HG03457 (cell line): Measurements from ENCODE around the gene AP1G1.
"Not testable (repeated sequence)": the region's sequence is repeated elsewhere in the genome, so short reads cannot be mapped to it uniquely, and the experiment has no call there.

Experiments used
- ATAC-seq: cut with Tn5 transposase; IDR thresholded peaks from one replicate; pipeline ENCODE4 v1.9.1; 2021; ENCODE audit warnings: moderate number of reproducible peaks; ENCODE audit not compliant: unreplicated experiment

The AP1G1 gene

GRCh38 chr16:71811261-71811803 lies 2.7 kb upstream of the AP1G1 start:
- ATAC-seq = no peak

GRCh38 chr16:71810155-71810530 lies 1.5 kb upstream of the AP1G1 start:
- ATAC-seq = not testable (repeated sequence)

- ATAC-seq = peak; percentile 10
These were observed 585 bp downstream of the AP1G1 start for GRCh38 chr16:71807905-71808592.

- ATAC-seq = no peak
These were observed 5.3 kb downstream of the AP1G1 start for GRCh38 chr16:71803305-71803690.

GRCh38 chr16:71796501-71797097 lies 12.0 kb downstream of the AP1G1 start:
- ATAC-seq = no peak

- ATAC-seq = no peak
These were observed 13.7 kb downstream of the AP1G1 start for GRCh38 chr16:71794943-71795342.

GRCh38 chr16:71794018-71794417 lies 14.6 kb downstream of the AP1G1 start:
- ATAC-seq = no peak

- ATAC-seq = no peak
These were observed 16.5 kb downstream of the AP1G1 start for GRCh38 chr16:71792176-71792575.

- not testable (repeated sequence) for ATAC-seq
These were observed 18.3 kb downstream of the AP1G1 start for GRCh38 chr16:71790329-71790728.

GRCh38 chr16:71789136-71789535 lies 19.5 kb downstream of the AP1G1 start:
- ATAC-seq = no peak

- ATAC-seq = no peak
These were observed 20.1 kb downstream of the AP1G1 start for GRCh38 chr16:71788578-71788977.

- not testable (repeated sequence) for ATAC-seq
These were observed 23.5 kb downstream of the AP1G1 start for GRCh38 chr16:71785143-71785542.

GRCh38 chr16:71784093-71784492 lies 24.5 kb downstream of the AP1G1 start:
- ATAC-seq = no peak

GRCh38 chr16:71781741-71782140 lies 26.9 kb downstream of the AP1G1 start:
- ATAC-seq = no peak

- ATAC-seq = no peak
These were observed 28.0 kb downstream of the AP1G1 start for GRCh38 chr16:71780521-71781089.

- ATAC-seq = no peak
These were observed 29.9 kb downstream of the AP1G1 start for GRCh38 chr16:71778780-71779179.

- ATAC-seq = no peak
These were observed 31.3 kb downstream of the AP1G1 start for GRCh38 chr16:71777329-71777728.

GRCh38 chr16:71775949-71776348 lies 32.7 kb downstream of the AP1G1 start:
- ATAC-seq = no peak

- ATAC-seq = no peak
These were observed 37.1 kb downstream of the AP1G1 start for GRCh38 chr16:71771571-71771970.

GRCh38 chr16:71769222-71769621 lies 39.4 kb downstream of the AP1G1 start:
- ATAC-seq = no peak

GRCh38 chr16:71767060-71767900 lies 41.4 kb downstream of the AP1G1 start:
- no peak for ATAC-seq
